ENCODE measurements around the gene TRPV6. TPM values are rescaled to one million over a fixed set of nuclear protein-coding genes. Genes with fewer than 3 reads are reported as not detected.

Gene TRPV6
- total RNA-seq, 1 donor from 2014 or later, result 0.27 TPM

- Mint-ChIP-seq H3K27ac (ENCODE audit: unreplicated experiment) (no peak overlapping the region), H3K4me1 (ENCODE audit: low read depth, unreplicated experiment) (no peaks in the 10 kb centered on the region), H3K36me3 (ENCODE audit: unreplicated experiment) (no peaks in the 10 kb centered on the region), H3K27me3 (ENCODE audit: unreplicated experiment) (peaks cover 11% of the 10 kb centered on the region), H3K4me3 (ENCODE audit: unreplicated experiment) (no peak overlapping the region), H3K9me3 (ENCODE audit: unreplicated experiment) (no peaks in the 10 kb centered on the region)
- DNase-seq, result no peak
- no peak for TF ChIP-seq CTCF (IDR thresholded peaks at IDR 0.05; ENCODE audit: partially characterized antibody, unreplicated experiment)
These were observed 7.4 kb upstream of the TRPV6 start for GRCh38 chr7:142892951-142893350.

GRCh38 chr7:142891490-142892082 is 6.0 kb upstream of the TRPV6 start:
- H3K36me3 Mint-ChIP-seq (ENCODE audit: unreplicated experiment), result no peaks in the 10 kb centered on the region
- TF ChIP-seq CTCF (IDR thresholded peaks at IDR 0.05; ENCODE audit: partially characterized antibody, unreplicated experiment), result no peak
- H3K4me3 Mint-ChIP-seq (ENCODE audit: unreplicated experiment), result no peak overlapping the region
- DNase-seq, result no peak
- H3K27me3 Mint-ChIP-seq (ENCODE audit: unreplicated experiment), result peaks cover 13% of the 10 kb centered on the region
- peaks cover 2% of the 10 kb centered on the region for H3K9me3 Mint-ChIP-seq (ENCODE audit: unreplicated experiment)
- no peaks in the 10 kb centered on the region for H3K4me1 Mint-ChIP-seq (ENCODE audit: low read depth, unreplicated experiment)
- H3K27ac Mint-ChIP-seq (ENCODE audit: unreplicated experiment), result no peak overlapping the region

GRCh38 chr7:142890874-142891485 is 5.4 kb upstream of the TRPV6 start:
- H3K36me3 Mint-ChIP-seq (ENCODE audit: unreplicated experiment), result no peaks in the 10 kb centered on the region
- no peak for TF ChIP-seq CTCF (IDR thresholded peaks at IDR 0.05; ENCODE audit: partially characterized antibody, unreplicated experiment)

GRCh38 chr7:142889816-142890215 is 4.3 kb upstream of the TRPV6 start:
- DNase-seq, result no peak
- peaks cover 2% of the 10 kb centered on the region for H3K4me1 Mint-ChIP-seq (ENCODE audit: low read depth, unreplicated experiment)
- no peaks in the 10 kb centered on the region for H3K36me3 Mint-ChIP-seq (ENCODE audit: unreplicated experiment)
- TF ChIP-seq CTCF (IDR thresholded peaks at IDR 0.05; ENCODE audit: partially characterized antibody, unreplicated experiment), result no peak
- H3K4me3 Mint-ChIP-seq (ENCODE audit: unreplicated experiment), result no peak overlapping the region
- peaks cover 4% of the 10 kb centered on the region for H3K9me3 Mint-ChIP-seq (ENCODE audit: unreplicated experiment)
- peaks cover 13% of the 10 kb centered on the region for H3K27me3 Mint-ChIP-seq (ENCODE audit: unreplicated experiment)
- no peak overlapping the region for H3K27ac Mint-ChIP-seq (ENCODE audit: unreplicated experiment)

More at GRCh38 chr7:142890874-142891485, 5.4 kb upstream of the TRPV6 start:
- no peak overlapping the region for H3K4me3 Mint-ChIP-seq (ENCODE audit: unreplicated experiment)
- peak overlapping the region; percentile 6 for H3K27ac Mint-ChIP-seq (ENCODE audit: unreplicated experiment)
- H3K27me3 Mint-ChIP-seq (ENCODE audit: unreplicated experiment), result peaks cover 13% of the 10 kb centered on the region
- DNase-seq, result no peak
- peaks cover 1% of the 10 kb centered on the region for H3K4me1 Mint-ChIP-seq (ENCODE audit: low read depth, unreplicated experiment)
- H3K9me3 Mint-ChIP-seq (ENCODE audit: unreplicated experiment), result peaks cover 3% of the 10 kb centered on the region

- peaks cover 11% of the 10 kb centered on the region for H3K27me3 Mint-ChIP-seq (ENCODE audit: unreplicated experiment)
- H3K4me3 Mint-ChIP-seq (ENCODE audit: unreplicated experiment), result no peak overlapping the region
- peaks cover 2% of the 10 kb centered on the region for H3K4me1 Mint-ChIP-seq (ENCODE audit: low read depth, unreplicated experiment)
- H3K9me3 Mint-ChIP-seq (ENCODE audit: unreplicated experiment), result peaks cover 4% of the 10 kb centered on the region
- H3K36me3 Mint-ChIP-seq (ENCODE audit: unreplicated experiment), result no peaks in the 10 kb centered on the region
- no peak for TF ChIP-seq CTCF (IDR thresholded peaks at IDR 0.05; ENCODE audit: partially characterized antibody, unreplicated experiment)
- H3K27ac Mint-ChIP-seq (ENCODE audit: unreplicated experiment), result no peak overlapping the region
- no peak for DNase-seq
These were observed 1.9 kb upstream of the TRPV6 start for GRCh38 chr7:142887282-142888015.
